Neural progenitor cell (in vitro differentiated cells): ENCODE data around the gene PHKA1.

ENCODE experiments used
- CTCF ChIP-seq: fragments of 200-600 bp; sonication (generic); IDR thresholded peaks from 2 replicates; pipeline ENCODE4 v1.5.1; 2017; ENCODE audit warnings: antibody characterized with exemption, mild to moderate bottlenecking
- EZH2 ChIP-seq: fragments of 200-600 bp; sonication (generic); IDR thresholded peaks from 2 replicates; pipeline ENCODE4 v1.6.1; 2017; ENCODE audit warnings: antibody characterized with exemption, mild to moderate bottlenecking, moderate library complexity
- EZH2phosphoT487 ChIP-seq: fragments of 200-600 bp; sonication (generic); IDR thresholded peaks from 2 replicates; pipeline ENCODE4 v1.6.1; 2017; ENCODE audit warnings: antibody characterized with exemption

- TF ChIP-seq CTCF = no peak
- no peak for TF ChIP-seq EZH2
- no peak for TF ChIP-seq EZH2phosphoT487
Observed at GRCh38 chrX:72676465-72676864, 37.6 kb downstream of the PHKA1 start.
